SK-N-SH (cell line): ENCODE measurements around the gene SLC6A9. TPM values are rescaled to one million over a fixed set of nuclear protein-coding genes. Genes with fewer than 3 reads are reported as not detected.
A peak's percentile ranks its signal among the peaks of the same experiment; 100 is the strongest.

Experiments
- CHD2 ChIP-seq: fragments of 150-350 bp; IDR thresholded peaks from 2 replicates; pipeline ENCODE4 v1.6.1; 2018; ENCODE audit warnings: low read length; ENCODE audit not compliant: partially characterized antibody
- CTCF ChIP-seq: fragments of 200-600 bp; sonication (generic); IDR thresholded peaks from 2 replicates; pipeline ENCODE4 v1.6.1; 2017; ENCODE audit warnings: antibody characterized with exemption, mild to moderate bottlenecking, moderate library complexity
- EZH2phosphoT487 ChIP-seq: fragments of 200-600 bp; sonication (generic); IDR thresholded peaks from 2 replicates; pipeline ENCODE4 v1.6.1; 2017; ENCODE audit warnings: low read depth, mixed run types, mild to moderate bottlenecking, antibody characterized with exemption, moderate library complexity, borderline replicate concordance
- FOXJ3 ChIP-seq: sonication (generic); formaldehyde crosslinking; IDR thresholded peaks from 2 replicates; pipeline ENCODE4 v1.5.1; 2020; ENCODE audit warnings: mild to moderate bottlenecking, missing genetic modification reagents
- FOXM1 ChIP-seq: IDR thresholded peaks from 2 replicates; pipeline ENCODE4 v1.4.0; 2012; ENCODE audit warnings: low read depth, mild to moderate bottlenecking
- GABPA ChIP-seq: IDR thresholded peaks from 2 replicates; pipeline ENCODE4 v1.4.0; 2012; ENCODE audit warnings: low read depth, mild to moderate bottlenecking
- GATA2 ChIP-seq: sonication (generic); formaldehyde crosslinking; IDR thresholded peaks from 2 replicates; pipeline ENCODE4 v1.5.0; 2020; ENCODE audit warnings: mild to moderate bottlenecking, missing genetic modification reagents
- JUND ChIP-seq: IDR thresholded peaks from 2 replicates; pipeline ENCODE4 v1.4.0; 2012
- MAX ChIP-seq: IDR thresholded peaks from 2 replicates; pipeline ENCODE4 v1.4.0; 2012; ENCODE audit warnings: low read depth
- MEF2A ChIP-seq: IDR thresholded peaks from 2 replicates; pipeline ENCODE4 v1.4.0; 2012; ENCODE audit warnings: low read depth, borderline replicate concordance
- NFIC ChIP-seq: IDR thresholded peaks from 2 replicates; pipeline ENCODE4 v1.4.0; 2012; ENCODE audit warnings: borderline replicate concordance
- NRF1 ChIP-seq: IDR thresholded peaks from 2 replicates; pipeline ENCODE4 v1.6.1; 2012; ENCODE audit warnings: low read depth, mild to moderate bottlenecking, low read length
- POLR2AphosphoS5 ChIP-seq: IDR thresholded peaks from 2 replicates; pipeline ENCODE4 v1.6.1; 2012; ENCODE audit warnings: low read depth, low read length
- RAD21 ChIP-seq: IDR thresholded peaks from 2 replicates; pipeline ENCODE4 v1.6.1; 2012; ENCODE audit warnings: mild to moderate bottlenecking, low read length
- RFX5 ChIP-seq: IDR thresholded peaks from 2 replicates; pipeline ENCODE4 v1.6.1; 2012; ENCODE audit warnings: mild to moderate bottlenecking, improper control_type of control experiment, low read length
- RXRA ChIP-seq: IDR thresholded peaks from 2 replicates; pipeline ENCODE4 v1.4.0; 2012; ENCODE audit warnings: low read depth, mild to moderate bottlenecking, borderline replicate concordance
- SMC3 ChIP-seq: IDR thresholded peaks from 2 replicates; pipeline ENCODE4 v1.6.1; 2012; ENCODE audit warnings: low read depth, low read length, improper control_type of control experiment
- TCF12 ChIP-seq: IDR thresholded peaks from 2 replicates; pipeline ENCODE4 v1.4.0; 2012
- TEAD4 ChIP-seq: IDR thresholded peaks from 2 replicates; pipeline ENCODE4 v1.4.0; 2012; ENCODE audit warnings: mild to moderate bottlenecking, borderline replicate concordance; ENCODE audit not compliant: insufficient read depth
- USF1 ChIP-seq: IDR thresholded peaks from 2 replicates; pipeline ENCODE4 v1.4.0; 2012; ENCODE audit warnings: low read depth, borderline replicate concordance
- ZBTB33 ChIP-seq: IDR thresholded peaks from 2 replicates; pipeline ENCODE4 v1.4.0; 2012; ENCODE audit warnings: low read depth, borderline replicate concordance
- polyA plus RNA-seq, 3 experiments: library from polyadenylated mRNA; depleted of rRNA; stranded (reverse); fragments of >200 nt; gene quantifications; 2 replicates each; pipeline ENCODE4 v1.2.3, GENCODE V29; 2012
- TF ChIP-seq, protein P1 (sequence below): IDR thresholded peaks from 2 replicates; pipeline ENCODE4; 2012

Gene SLC6A9
- polyA plus RNA-seq, 1 of the 3 experiments (the other 2 are of a cell fraction) = 3.9 TPM

DNA sequence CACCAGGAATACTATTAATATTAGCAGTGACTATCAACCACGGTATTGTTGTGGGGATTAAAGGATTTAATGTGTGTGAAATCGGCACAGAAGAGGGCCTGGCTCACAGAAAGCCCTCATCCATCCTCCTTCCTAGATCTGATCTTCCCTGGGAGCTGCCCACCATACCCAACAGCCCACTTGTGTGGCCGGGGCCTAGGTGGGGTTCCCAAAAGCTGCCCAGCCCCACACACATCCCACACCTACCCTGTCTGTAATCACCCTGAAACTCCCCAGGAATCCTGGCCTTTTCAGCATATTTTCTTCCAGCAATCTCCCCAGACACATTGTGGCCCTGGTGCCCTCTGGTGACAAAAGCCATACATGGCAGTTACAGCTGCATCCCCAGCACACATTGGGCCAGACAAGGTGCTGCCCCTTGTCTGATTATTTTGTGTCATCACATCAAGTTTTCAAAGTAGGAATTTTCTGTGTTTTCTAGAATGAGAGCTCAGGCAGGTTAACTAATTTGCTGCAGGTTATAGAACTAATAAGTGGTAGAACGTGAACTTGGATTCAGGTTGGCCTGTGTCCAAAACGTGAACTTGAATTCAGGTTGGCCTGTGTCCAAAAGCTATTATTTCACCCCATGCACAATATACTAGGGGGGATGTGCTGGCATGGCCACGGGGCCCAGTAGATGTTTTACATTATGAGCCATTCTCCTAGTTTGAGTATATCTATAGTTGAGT is 5.3 kb upstream of the SLC6A9 start (continued):
- TF ChIP-seq ZBTB33 = no peak
- TF ChIP-seq USF1 = no peak
- no peak for TF ChIP-seq RXRA
- peak; percentile 79 for TF ChIP-seq NFIC
- TF ChIP-seq TCF12 = no peak
- no peak for TF ChIP-seq MEF2A
- TF ChIP-seq, protein P1, sequence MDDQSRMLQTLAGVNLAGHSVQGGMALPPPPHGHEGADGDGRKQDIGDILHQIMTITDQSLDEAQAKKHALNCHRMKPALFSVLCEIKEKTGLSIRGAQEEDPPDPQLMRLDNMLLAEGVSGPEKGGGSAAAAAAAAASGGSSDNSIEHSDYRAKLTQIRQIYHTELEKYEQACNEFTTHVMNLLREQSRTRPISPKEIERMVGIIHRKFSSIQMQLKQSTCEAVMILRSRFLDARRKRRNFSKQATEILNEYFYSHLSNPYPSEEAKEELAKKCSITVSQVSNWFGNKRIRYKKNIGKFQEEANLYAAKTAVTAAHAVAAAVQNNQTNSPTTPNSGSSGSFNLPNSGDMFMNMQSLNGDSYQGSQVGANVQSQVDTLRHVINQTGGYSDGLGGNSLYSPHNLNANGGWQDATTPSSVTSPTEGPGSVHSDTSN = no peak
- no peak for TF ChIP-seq TEAD4
- no peak for TF ChIP-seq FOXM1
- TF ChIP-seq RFX5 = no peak
- TF ChIP-seq GATA2 (CRISPR knock-in tag) = no peak
- TF ChIP-seq GABPA = no peak
- no peak for TF ChIP-seq CHD2
- TF ChIP-seq MAX = no peak
- TF ChIP-seq SMC3 = peak; percentile 92
- no peak for TF ChIP-seq JUND
- no peak for TF ChIP-seq NRF1
- TF ChIP-seq POLR2AphosphoS5 = no peak
- TF ChIP-seq RAD21 = peak; percentile 89
- no peak for TF ChIP-seq EZH2phosphoT487
- TF ChIP-seq FOXJ3 (CRISPR knock-in tag) = no peak
- TF ChIP-seq CTCF = peak; percentile 85
